ENCODE results near the gene MMP28.
A peak's percentile ranks its signal among the peaks of the same experiment; 100 is the strongest.

MMP28 gene

GRCh38 chr17:35808962-35809854 is 13.8 kb upstream of the MMP28 start, which contains the start of gene TAF15:
Gene TAF15, plus strand, starts transcription at chr17:35809484. Its CDS starts 86 bp downstream, at chr17:35809570.
- no peaks in the 10 kb centered on the region for H3K9me3 Mint-ChIP-seq
- H3K36me3 Mint-ChIP-seq (ENCODE audit: low read depth): peaks cover 43% of the 10 kb centered on the region
- peak; percentile 94 for DNase-seq
- H3K27me3 Mint-ChIP-seq: no peaks in the 10 kb centered on the region
- peak within 1 kb of the TSS; percentile 94 for H3K4me3 Mint-ChIP-seq
- peak within 1 kb of the TSS; percentile 96 for H3K27ac Mint-ChIP-seq
- H3K4me1 Mint-ChIP-seq (ENCODE audit: low read depth): peaks cover 59% of the 10 kb centered on the region

- Mint-ChIP-seq H3K4me3 (peak overlapping the region; percentile 94), H3K9me3 (no peaks in the 10 kb centered on the region), H3K36me3 (ENCODE audit: low read depth) (peaks cover 35% of the 10 kb centered on the region), H3K27me3 (no peaks in the 10 kb centered on the region), H3K27ac (peak overlapping the region; percentile 96), H3K4me1 (ENCODE audit: low read depth) (peaks cover 53% of the 10 kb centered on the region)
- DNase-seq: peak; percentile 48
Observed at GRCh38 chr17:35808240-35808961, 13.0 kb upstream of the MMP28 start.

- Mint-ChIP-seq H3K4me1 (ENCODE audit: low read depth) (peaks cover 54% of the 10 kb centered on the region), H3K27me3 (no peaks in the 10 kb centered on the region), H3K36me3 (ENCODE audit: low read depth) (peaks cover 28% of the 10 kb centered on the region), H3K9me3 (no peaks in the 10 kb centered on the region), H3K4me3 (peak overlapping the region; percentile 94), H3K27ac (peak overlapping the region; percentile 96)
- no peak for DNase-seq
Observed at GRCh38 chr17:35807371-35808144, 12.1 kb upstream of the MMP28 start.

GRCh38 chr17:35804658-35805192 is 9.3 kb upstream of the MMP28 start:
- Mint-ChIP-seq H3K4me3 (no peak overlapping the region), H3K4me1 (ENCODE audit: low read depth) (peaks cover 53% of the 10 kb centered on the region), H3K36me3 (ENCODE audit: low read depth) (peaks cover 4% of the 10 kb centered on the region), H3K27ac (peak overlapping the region; percentile 48), H3K9me3 (no peaks in the 10 kb centered on the region), H3K27me3 (no peaks in the 10 kb centered on the region)
- DNase-seq: no peak

- Mint-ChIP-seq H3K4me3 (no peak overlapping the region), H3K4me1 (ENCODE audit: low read depth) (peaks cover 33% of the 10 kb centered on the region), H3K36me3 (ENCODE audit: low read depth) (no peaks in the 10 kb centered on the region), H3K9me3 (no peaks in the 10 kb centered on the region), H3K27me3 (peaks cover 16% of the 10 kb centered on the region), H3K27ac (peak overlapping the region; percentile 73)
- peak; percentile 49 for DNase-seq
Observed at GRCh38 chr17:35801583-35802224, 6.3 kb upstream of the MMP28 start.

- Mint-ChIP-seq H3K36me3 (ENCODE audit: low read depth) (no peaks in the 10 kb centered on the region), H3K27me3 (peaks cover 27% of the 10 kb centered on the region), H3K4me3 (no peak overlapping the region), H3K9me3 (no peaks in the 10 kb centered on the region), H3K4me1 (ENCODE audit: low read depth) (peaks cover 38% of the 10 kb centered on the region), H3K27ac (no peak overlapping the region)
- no peak for DNase-seq
Observed at GRCh38 chr17:35799942-35800341, 4.5 kb upstream of the MMP28 start.

- H3K4me3 Mint-ChIP-seq: no peak overlapping the region
- H3K27ac Mint-ChIP-seq: no peak overlapping the region
- no peak for DNase-seq
- peaks cover 41% of the 10 kb centered on the region for H3K4me1 Mint-ChIP-seq (ENCODE audit: low read depth)
- no peaks in the 10 kb centered on the region for H3K36me3 Mint-ChIP-seq (ENCODE audit: low read depth)
- H3K27me3 Mint-ChIP-seq: peaks cover 47% of the 10 kb centered on the region
- no peaks in the 10 kb centered on the region for H3K9me3 Mint-ChIP-seq
Observed at GRCh38 chr17:35797918-35798317, 2.5 kb upstream of the MMP28 start.

- no peaks in the 10 kb centered on the region for H3K9me3 Mint-ChIP-seq
- no peak for DNase-seq
- H3K4me1 Mint-ChIP-seq (ENCODE audit: low read depth): peaks cover 35% of the 10 kb centered on the region
- no peaks in the 10 kb centered on the region for H3K36me3 Mint-ChIP-seq (ENCODE audit: low read depth)
- H3K27me3 Mint-ChIP-seq: peaks cover 47% of the 10 kb centered on the region
- H3K4me3 Mint-ChIP-seq: no peak overlapping the region
- H3K27ac Mint-ChIP-seq: no peak overlapping the region
Observed at GRCh38 chr17:35797370-35797769, 1.9 kb upstream of the MMP28 start.

GRCh38 chr17:35796942-35797341 is 1.5 kb upstream of the MMP28 start:
- H3K27ac Mint-ChIP-seq: no peak overlapping the region
- no peak for DNase-seq
- H3K36me3 Mint-ChIP-seq (ENCODE audit: low read depth): no peaks in the 10 kb centered on the region
- peaks cover 47% of the 10 kb centered on the region for H3K27me3 Mint-ChIP-seq
- peaks cover 32% of the 10 kb centered on the region for H3K4me1 Mint-ChIP-seq (ENCODE audit: low read depth)
- H3K9me3 Mint-ChIP-seq: no peaks in the 10 kb centered on the region
- no peak overlapping the region for H3K4me3 Mint-ChIP-seq

- Mint-ChIP-seq H3K27me3 (peaks cover 50% of the 10 kb centered on the region), H3K27ac (no peak overlapping the region), H3K4me3 (peak overlapping the region; percentile 71), H3K36me3 (ENCODE audit: low read depth) (no peaks in the 10 kb centered on the region), H3K9me3 (no peaks in the 10 kb centered on the region), H3K4me1 (ENCODE audit: low read depth) (peaks cover 23% of the 10 kb centered on the region)
- no peak for DNase-seq
Observed at GRCh38 chr17:35795871-35796265, 427 bp upstream of the MMP28 start.

GRCh38 chr17:35793257-35793656 is 2.2 kb downstream of the MMP28 start:
- H3K36me3 Mint-ChIP-seq (ENCODE audit: low read depth): no peaks in the 10 kb centered on the region
- no peak overlapping the region for H3K27ac Mint-ChIP-seq
- no peaks in the 10 kb centered on the region for H3K9me3 Mint-ChIP-seq
- H3K4me1 Mint-ChIP-seq (ENCODE audit: low read depth): peaks cover 39% of the 10 kb centered on the region
- DNase-seq: no peak
- no peak overlapping the region for H3K4me3 Mint-ChIP-seq
- peaks cover 46% of the 10 kb centered on the region for H3K27me3 Mint-ChIP-seq

GRCh38 chr17:35791681-35792350 is 3.6 kb downstream of the MMP28 start:
- H3K9me3 Mint-ChIP-seq: no peaks in the 10 kb centered on the region
- no peaks in the 10 kb centered on the region for H3K36me3 Mint-ChIP-seq (ENCODE audit: low read depth)
- no peak for DNase-seq
- no peak overlapping the region for H3K4me3 Mint-ChIP-seq
- H3K27ac Mint-ChIP-seq: no peak overlapping the region
- peaks cover 42% of the 10 kb centered on the region for H3K4me1 Mint-ChIP-seq (ENCODE audit: low read depth)
- peaks cover 34% of the 10 kb centered on the region for H3K27me3 Mint-ChIP-seq

GRCh38 chr17:35790841-35791240 is 4.6 kb downstream of the MMP28 start:
- Mint-ChIP-seq H3K9me3 (no peaks in the 10 kb centered on the region), H3K36me3 (ENCODE audit: low read depth) (no peaks in the 10 kb centered on the region), H3K27ac (no peak overlapping the region), H3K27me3 (peaks cover 27% of the 10 kb centered on the region), H3K4me1 (ENCODE audit: low read depth) (peaks cover 35% of the 10 kb centered on the region), H3K4me3 (no peak overlapping the region)
- DNase-seq: no peak
